Activated T-cell treated with anti-CD3 and anti-CD28 coated beads, Interleukin-2, amount 50 U/mL, for 24 hours (primary cell): ENCODE measurements around the gene PRMT7.

Experiments used
- DNase-seq: peaks from one replicate; pipeline ENCODE4 v3.0.0-alpha.2; 2020
- H3K27ac Mint-ChIP-seq: 2 replicates; pipeline ENCODE4 v1.8.0; 2020; ENCODE audit warnings: mild to moderate bottlenecking, mixed read lengths
- H3K27me3 Mint-ChIP-seq: 2 replicates; pipeline ENCODE4 v1.8.0; 2020; ENCODE audit warnings: mixed read lengths
- H3K36me3 Mint-ChIP-seq: 2 replicates; pipeline ENCODE4 v1.8.0; 2020; ENCODE audit warnings: low read depth, mixed read lengths
- H3K4me1 Mint-ChIP-seq: 2 replicates; pipeline ENCODE4 v1.8.0; 2020; ENCODE audit warnings: low read depth, mixed read lengths
- H3K4me3 Mint-ChIP-seq: 2 replicates; pipeline ENCODE4 v1.8.0; 2020; ENCODE audit warnings: mild to moderate bottlenecking, moderate library complexity, mixed read lengths
- H3K9me3 Mint-ChIP-seq: 2 replicates; pipeline ENCODE4 v1.8.0; 2020; ENCODE audit warnings: mixed read lengths

PRMT7 gene

GRCh38 chr16:68309799-68310198, 1.0 kb upstream of the PRMT7 start:
- H3K27me3 Mint-ChIP-seq = no peaks in the 10 kb centered on the region
- peaks cover 84% of the 10 kb centered on the region for H3K36me3 Mint-ChIP-seq
- no peak for DNase-seq
- peaks cover 50% of the 10 kb centered on the region for H3K4me1 Mint-ChIP-seq
- H3K9me3 Mint-ChIP-seq = no peaks in the 10 kb centered on the region
- H3K4me3 Mint-ChIP-seq = peak overlapping the region; percentile 96
- peak overlapping the region; percentile 98 for H3K27ac Mint-ChIP-seq

- H3K27me3 Mint-ChIP-seq = no peaks in the 10 kb centered on the region
- H3K36me3 Mint-ChIP-seq = peaks cover 83% of the 10 kb centered on the region
- peak overlapping the region; percentile 96 for H3K4me3 Mint-ChIP-seq
- H3K4me1 Mint-ChIP-seq = peaks cover 51% of the 10 kb centered on the region
- DNase-seq = no peak
- no peaks in the 10 kb centered on the region for H3K9me3 Mint-ChIP-seq
- H3K27ac Mint-ChIP-seq = peak overlapping the region; percentile 98
Measured at GRCh38 chr16:68310437-68310773, 414 bp upstream of the PRMT7 start.

- Mint-ChIP-seq H3K27ac (no peak overlapping the region), H3K27me3 (no peaks in the 10 kb centered on the region), H3K4me3 (peak overlapping the region; percentile 53), H3K4me1 (peaks cover 46% of the 10 kb centered on the region), H3K9me3 (no peaks in the 10 kb centered on the region), H3K36me3 (peaks cover 83% of the 10 kb centered on the region)
- DNase-seq = no peak
Measured at GRCh38 chr16:68313116-68313515, 2.3 kb downstream of the PRMT7 start.

- H3K36me3 Mint-ChIP-seq = peaks cover 82% of the 10 kb centered on the region
- H3K4me3 Mint-ChIP-seq = peak overlapping the region; percentile 18
- peak overlapping the region; percentile 85 for H3K27ac Mint-ChIP-seq
- peaks cover 35% of the 10 kb centered on the region for H3K4me1 Mint-ChIP-seq
- H3K9me3 Mint-ChIP-seq = no peaks in the 10 kb centered on the region
- peak; percentile 53 for DNase-seq
- H3K27me3 Mint-ChIP-seq = no peaks in the 10 kb centered on the region
Measured at GRCh38 chr16:68319185-68319908, 8.5 kb downstream of the PRMT7 start.

DNA sequence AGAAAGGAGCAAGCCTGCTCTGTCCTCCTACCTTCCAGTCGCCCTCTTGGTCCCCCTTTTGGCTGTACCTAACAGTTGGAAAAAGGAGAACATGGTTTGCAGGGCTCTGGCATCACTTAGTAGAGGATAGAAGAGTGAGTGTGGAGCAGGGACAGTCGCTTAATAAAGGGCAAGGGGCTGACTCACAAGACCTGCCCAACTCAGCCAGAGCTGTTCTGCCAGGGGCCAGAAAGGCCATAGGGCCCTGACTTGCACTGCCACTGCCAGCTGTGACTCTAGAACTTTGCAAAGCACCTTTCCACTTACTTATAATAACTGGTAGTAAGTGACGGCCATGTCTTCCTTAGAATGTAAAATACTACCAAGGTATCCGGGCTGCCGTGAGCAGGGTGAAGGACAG, 13.5 kb downstream of the PRMT7 start:
- H3K36me3 Mint-ChIP-seq = peaks cover 81% of the 10 kb centered on the region
- no peaks in the 10 kb centered on the region for H3K27me3 Mint-ChIP-seq
- no peak overlapping the region for H3K4me3 Mint-ChIP-seq
- H3K27ac Mint-ChIP-seq = no peak overlapping the region
- H3K4me1 Mint-ChIP-seq = peaks cover 29% of the 10 kb centered on the region
- DNase-seq = no peak
- H3K9me3 Mint-ChIP-seq = no peaks in the 10 kb centered on the region

- Mint-ChIP-seq H3K36me3 (peaks cover 83% of the 10 kb centered on the region), H3K4me1 (peaks cover 23% of the 10 kb centered on the region), H3K9me3 (no peaks in the 10 kb centered on the region), H3K27me3 (no peaks in the 10 kb centered on the region), H3K4me3 (no peak overlapping the region), H3K27ac (peak overlapping the region; percentile 11)
- no peak for DNase-seq
Measured at GRCh38 chr16:68324780-68325357, 14.1 kb downstream of the PRMT7 start.

DNA sequence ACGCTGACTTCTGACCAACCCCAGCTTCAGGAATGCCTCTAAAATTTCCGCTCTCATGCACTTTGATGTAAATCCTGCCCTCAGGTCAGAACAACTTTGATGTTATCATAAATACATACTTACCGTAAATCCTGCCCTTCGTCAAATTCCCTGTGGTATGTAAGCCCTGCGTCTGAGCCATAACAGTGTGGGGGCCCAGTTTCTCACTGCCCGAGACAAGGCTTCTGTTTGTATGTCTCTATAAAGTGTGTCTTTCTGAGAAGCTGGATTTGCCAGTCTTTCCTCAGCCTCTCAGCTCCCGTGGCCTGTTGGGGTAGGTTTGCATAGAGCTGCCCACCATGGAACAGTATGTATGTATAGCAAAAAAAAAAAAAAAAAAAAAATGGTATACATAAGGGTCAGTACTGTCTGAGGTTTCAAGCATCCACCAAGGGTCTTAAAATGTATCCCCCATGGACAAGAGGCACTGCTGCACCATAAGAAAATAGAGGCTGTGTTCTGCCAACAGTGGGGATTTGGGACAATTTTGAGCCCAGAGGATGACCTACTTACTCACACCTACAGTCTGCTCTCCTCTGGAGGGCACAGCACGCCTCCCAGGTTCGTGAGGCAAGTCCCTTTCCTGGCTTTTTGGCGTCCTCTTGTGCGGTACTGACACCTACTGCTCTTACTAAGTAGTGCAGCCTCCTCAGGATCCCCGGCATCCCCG, 17.5 kb downstream of the PRMT7 start:
- peaks cover 27% of the 10 kb centered on the region for H3K4me1 Mint-ChIP-seq
- H3K27ac Mint-ChIP-seq = no peak overlapping the region
- no peaks in the 10 kb centered on the region for H3K9me3 Mint-ChIP-seq
- H3K27me3 Mint-ChIP-seq = no peaks in the 10 kb centered on the region
- peaks cover 85% of the 10 kb centered on the region for H3K36me3 Mint-ChIP-seq
- H3K4me3 Mint-ChIP-seq = no peak overlapping the region
- peak; percentile 80 for DNase-seq

DNA sequence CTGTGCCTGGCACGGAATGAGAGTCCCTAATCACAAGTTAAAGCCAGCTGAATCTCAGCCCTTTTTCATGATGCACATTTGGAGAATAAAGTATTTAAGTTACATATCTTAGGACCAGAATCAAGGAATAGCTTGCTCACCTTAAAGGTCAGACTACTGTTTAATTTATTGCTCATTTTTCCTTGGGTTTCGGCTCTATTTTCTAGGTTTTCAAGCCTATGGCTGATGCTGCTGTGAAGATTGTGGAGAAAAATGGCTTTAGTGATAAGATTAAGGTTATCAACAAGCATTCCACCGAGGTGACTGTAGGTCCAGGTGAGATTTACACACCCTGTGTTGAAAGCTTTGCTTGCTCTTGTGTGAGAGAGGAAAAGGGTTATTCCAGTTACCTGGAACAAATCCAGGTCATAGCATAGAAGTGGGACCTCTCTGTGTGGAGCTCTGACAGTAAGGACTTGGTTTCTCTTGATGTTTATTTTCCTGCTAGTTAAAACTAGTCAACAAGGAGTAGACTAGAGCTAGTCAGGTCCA, 18.1 kb downstream of the PRMT7 start:
- no peak overlapping the region for H3K27ac Mint-ChIP-seq
- H3K27me3 Mint-ChIP-seq = no peaks in the 10 kb centered on the region
- H3K36me3 Mint-ChIP-seq = peaks cover 84% of the 10 kb centered on the region
- H3K4me1 Mint-ChIP-seq = peaks cover 27% of the 10 kb centered on the region
- no peaks in the 10 kb centered on the region for H3K9me3 Mint-ChIP-seq
- no peak for DNase-seq
- no peak overlapping the region for H3K4me3 Mint-ChIP-seq

- Mint-ChIP-seq H3K36me3 (peaks cover 84% of the 10 kb centered on the region), H3K4me1 (peaks cover 24% of the 10 kb centered on the region)
Measured at GRCh38 chr16:68331879-68332410, 21.1 kb downstream of the PRMT7 start.

DNA sequence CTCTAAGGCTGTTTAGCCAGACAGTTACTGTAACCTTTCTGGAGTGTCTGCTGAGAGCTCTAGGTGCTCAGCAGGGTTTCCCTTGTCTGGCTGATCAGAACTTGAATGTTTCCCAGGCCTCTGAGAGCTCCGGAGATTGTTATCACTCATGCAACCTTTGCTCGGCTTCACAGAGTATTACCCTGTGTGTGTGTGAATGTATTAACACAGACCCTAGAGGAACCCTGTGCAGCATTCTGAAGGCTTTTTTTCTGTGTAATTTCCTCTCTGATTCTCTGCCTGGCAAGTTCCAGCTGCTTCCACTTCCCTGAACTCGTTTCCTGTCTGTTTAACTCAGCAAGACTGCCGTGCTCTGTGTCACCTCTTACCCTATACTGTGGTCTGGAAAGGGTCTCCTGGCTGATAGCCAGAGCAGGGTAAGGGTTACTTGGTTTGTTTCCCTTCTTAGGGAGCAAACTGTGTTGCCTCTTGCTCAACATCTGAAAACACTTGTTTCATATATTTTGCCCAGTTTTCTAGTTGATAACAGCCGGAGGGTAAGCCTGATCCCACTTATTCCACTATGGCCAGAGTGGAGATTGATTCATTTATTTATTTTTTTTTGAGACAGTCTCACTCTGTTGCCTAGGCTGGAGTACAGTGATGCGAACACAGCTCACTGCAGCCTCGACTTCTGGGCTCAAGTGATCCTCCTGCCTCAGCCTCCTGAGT, 21.7 kb downstream of the PRMT7 start:
- H3K36me3 Mint-ChIP-seq = peaks cover 85% of the 10 kb centered on the region
- H3K27ac Mint-ChIP-seq = peak overlapping the region; percentile 42

More at GRCh38 chr16:68331879-68332410, 21.1 kb downstream of the PRMT7 start:
- Mint-ChIP-seq H3K27ac (peak overlapping the region; percentile 12), H3K4me3 (no peak overlapping the region), H3K9me3 (no peaks in the 10 kb centered on the region), H3K27me3 (no peaks in the 10 kb centered on the region)
- no peak for DNase-seq

GRCh38 chr16:68335175-68335574, 24.4 kb downstream of the PRMT7 start:
- Mint-ChIP-seq H3K4me3 (no peak overlapping the region), H3K36me3 (peaks cover 91% of the 10 kb centered on the region), H3K27ac (no peak overlapping the region), H3K4me1 (peaks cover 12% of the 10 kb centered on the region), H3K27me3 (no peaks in the 10 kb centered on the region), H3K9me3 (no peaks in the 10 kb centered on the region)
- no peak for DNase-seq

More for the DNA sequence above, 21.7 kb downstream of the PRMT7 start:
- DNase-seq = no peak
- H3K4me1 Mint-ChIP-seq = peaks cover 21% of the 10 kb centered on the region
- no peak overlapping the region for H3K4me3 Mint-ChIP-seq
- H3K27me3 Mint-ChIP-seq = no peaks in the 10 kb centered on the region
- H3K9me3 Mint-ChIP-seq = no peaks in the 10 kb centered on the region

DNA sequence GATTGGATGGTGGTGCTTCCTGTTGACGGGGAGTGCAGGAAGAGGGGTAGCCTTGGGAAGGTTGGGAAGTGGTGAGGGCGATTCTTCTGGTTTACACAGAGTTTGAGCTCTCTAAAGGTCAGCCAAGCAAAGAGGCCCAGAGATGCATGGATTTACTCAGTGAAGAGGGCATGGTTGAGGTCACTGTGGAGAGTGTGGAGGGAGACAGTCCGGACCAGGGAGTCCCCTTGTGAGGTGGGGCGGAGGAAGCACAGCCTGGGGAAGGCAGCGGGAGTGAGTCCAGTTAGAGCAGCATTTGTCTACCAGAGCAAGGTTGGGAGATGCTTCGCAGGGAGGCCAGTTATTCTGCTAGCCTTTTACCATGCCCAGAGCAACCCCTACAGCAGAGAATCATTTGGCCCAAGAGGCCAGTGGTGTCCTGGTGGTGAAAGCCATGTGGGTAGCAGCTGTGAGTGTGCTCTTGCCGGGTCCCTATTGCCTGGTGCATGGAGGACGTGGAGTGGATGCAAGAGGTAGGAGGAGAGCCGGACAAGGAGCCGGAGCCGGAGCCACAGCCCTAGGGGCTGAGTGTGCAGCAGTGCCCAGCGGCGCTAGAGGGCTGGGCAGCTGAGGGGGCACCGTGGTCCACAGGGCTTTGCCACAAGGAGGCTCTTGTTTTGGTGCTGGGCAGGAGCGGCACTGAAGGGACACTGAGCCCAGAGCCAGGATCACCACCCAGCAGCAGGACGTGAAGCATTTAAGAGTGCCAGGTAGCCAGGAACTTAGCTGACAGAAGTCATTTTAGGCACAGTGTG, 27.7 kb downstream of the PRMT7 start:
- Mint-ChIP-seq H3K36me3 (peaks cover 96% of the 10 kb centered on the region), H3K27ac (no peak overlapping the region), H3K27me3 (no peaks in the 10 kb centered on the region), H3K9me3 (no peaks in the 10 kb centered on the region), H3K4me3 (no peak overlapping the region), H3K4me1 (no peaks in the 10 kb centered on the region)
- DNase-seq = no peak

- H3K9me3 Mint-ChIP-seq = no peaks in the 10 kb centered on the region
- peaks cover 97% of the 10 kb centered on the region for H3K36me3 Mint-ChIP-seq
- H3K4me1 Mint-ChIP-seq = no peaks in the 10 kb centered on the region
- no peak overlapping the region for H3K27ac Mint-ChIP-seq
- DNase-seq = no peak
- H3K27me3 Mint-ChIP-seq = no peaks in the 10 kb centered on the region
- no peak overlapping the region for H3K4me3 Mint-ChIP-seq
Measured at GRCh38 chr16:68339214-68339613, 28.4 kb downstream of the PRMT7 start.
